GM21619 (cell line): ENCODE results near the gene A2M.

Source experiments
- ATAC-seq: cut with Tn5 transposase; IDR thresholded peaks from one replicate; pipeline ENCODE4 v1.9.1; 2021; ENCODE audit not compliant: unreplicated experiment

A2M gene

DNA sequence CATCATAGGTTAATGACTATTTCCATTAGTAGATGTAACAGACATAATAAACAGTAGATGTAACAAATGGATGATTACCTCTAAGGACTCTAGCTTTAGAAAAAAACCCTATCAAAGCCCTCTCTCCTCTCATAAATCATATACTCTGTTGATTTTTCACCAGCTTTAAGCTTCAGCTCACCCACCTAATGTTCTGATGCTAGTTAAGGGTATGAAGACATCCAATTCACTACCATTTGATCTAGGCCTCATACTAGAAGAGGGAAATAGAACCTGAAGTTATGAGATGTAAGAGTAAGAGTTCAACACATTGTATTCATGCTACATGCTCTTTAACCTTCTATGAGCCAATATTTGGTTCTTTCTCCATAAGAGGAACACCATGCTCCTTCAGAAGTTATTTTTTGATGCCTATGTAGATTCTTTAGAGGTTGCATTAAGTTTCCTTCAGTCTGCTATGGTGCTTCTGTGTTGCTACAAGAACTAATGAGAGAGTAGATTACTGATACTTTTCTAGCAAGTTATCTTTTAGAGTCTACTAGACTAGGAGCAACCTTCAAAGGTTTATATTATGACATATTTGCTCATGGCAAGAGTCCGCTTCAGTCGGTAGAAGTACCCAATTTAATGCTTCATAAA is 16.0 kb downstream of the A2M start:
- ATAC-seq = no peak

DNA sequence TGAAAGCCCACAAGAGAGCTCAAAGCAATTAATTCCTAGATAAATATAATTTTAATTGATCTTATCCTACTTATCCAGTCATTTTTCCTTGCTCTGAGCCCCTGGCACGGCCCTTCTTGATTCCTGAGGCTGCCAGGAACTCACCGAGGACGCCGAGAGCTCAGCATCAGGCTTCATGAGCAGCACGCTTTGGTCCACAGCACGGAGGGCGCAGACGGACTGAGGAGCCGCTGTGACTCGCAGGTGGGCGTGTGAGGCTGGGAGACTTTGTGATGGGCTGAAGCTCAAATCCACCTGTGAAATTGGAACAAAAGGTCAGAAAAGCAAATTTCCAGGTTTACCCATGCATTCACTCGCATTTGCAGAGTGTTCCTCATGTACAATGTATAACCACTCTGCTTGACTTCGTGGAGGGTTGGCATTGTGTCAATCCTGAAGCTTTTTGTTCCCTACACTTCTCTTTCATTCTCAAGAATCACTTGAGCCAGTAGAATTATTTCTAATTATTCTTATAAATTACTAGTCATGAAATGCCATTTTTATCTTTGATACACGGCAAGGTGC is 17.2 kb downstream of the A2M start:
- no peak for ATAC-seq

DNA sequence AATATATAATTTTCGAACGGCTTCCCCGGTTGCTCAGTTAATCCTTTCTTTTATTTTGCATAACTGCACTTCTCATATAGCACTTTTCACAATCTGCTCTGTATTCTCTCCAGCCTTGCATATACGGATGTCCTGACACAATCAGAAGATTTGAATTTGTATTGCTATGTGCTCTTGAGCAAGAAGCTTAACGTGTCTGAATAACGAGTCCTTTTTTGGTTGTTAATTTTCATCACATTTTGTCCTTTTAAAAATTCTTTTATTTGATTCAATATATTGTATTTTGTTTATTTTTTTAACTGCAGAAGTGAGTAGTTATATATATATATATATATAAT is 17.6 kb downstream of the A2M start:
- ATAC-seq = no peak

DNA sequence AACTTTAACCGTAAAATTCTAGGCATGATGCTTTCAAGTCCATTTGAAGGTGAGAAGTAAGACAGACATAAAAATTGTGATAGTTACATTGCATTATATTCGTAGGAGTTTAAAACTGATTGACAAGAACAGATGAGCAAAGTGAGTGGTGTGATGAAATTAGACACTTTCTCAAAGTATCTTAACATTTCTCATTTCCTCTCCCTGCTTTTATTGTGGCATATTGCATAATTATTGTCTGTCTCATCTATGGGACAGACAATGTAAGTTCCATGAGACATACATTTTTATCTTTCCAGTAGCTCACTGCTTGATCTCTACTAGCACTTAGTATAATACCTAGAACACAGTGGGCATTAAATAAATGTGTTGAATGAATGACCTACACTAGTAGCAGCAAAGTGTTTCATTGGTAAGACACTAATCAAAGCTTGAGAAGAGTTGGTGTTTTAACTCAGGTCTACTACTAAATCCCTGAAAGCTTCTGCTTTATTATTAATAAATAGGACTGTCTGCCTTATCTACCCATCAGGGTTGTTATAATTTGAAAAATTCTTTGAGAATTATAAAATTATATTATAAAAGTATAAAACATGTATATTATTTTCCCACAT is 19.0 kb downstream of the A2M start:
- ATAC-seq = no peak

DNA sequence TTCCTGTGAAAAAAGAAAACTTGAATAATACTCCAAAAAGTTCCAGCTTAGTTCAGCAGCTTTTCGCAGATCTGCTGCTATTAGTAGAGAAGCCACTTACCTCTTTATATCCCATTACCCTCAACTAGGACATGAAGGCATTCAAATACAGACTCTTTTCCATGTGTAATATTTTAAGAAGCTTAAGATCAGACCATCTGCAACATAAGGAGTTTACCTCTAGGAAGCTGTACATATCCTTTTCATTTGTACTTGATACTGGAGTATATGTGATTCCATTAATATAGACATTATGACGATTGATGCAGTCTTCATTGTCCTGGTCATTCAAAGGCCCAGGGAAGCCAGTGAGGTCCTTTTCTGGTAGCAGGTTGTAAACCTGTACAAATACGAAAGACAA is 20.4 kb downstream of the A2M start:
- ATAC-seq = no peak

DNA sequence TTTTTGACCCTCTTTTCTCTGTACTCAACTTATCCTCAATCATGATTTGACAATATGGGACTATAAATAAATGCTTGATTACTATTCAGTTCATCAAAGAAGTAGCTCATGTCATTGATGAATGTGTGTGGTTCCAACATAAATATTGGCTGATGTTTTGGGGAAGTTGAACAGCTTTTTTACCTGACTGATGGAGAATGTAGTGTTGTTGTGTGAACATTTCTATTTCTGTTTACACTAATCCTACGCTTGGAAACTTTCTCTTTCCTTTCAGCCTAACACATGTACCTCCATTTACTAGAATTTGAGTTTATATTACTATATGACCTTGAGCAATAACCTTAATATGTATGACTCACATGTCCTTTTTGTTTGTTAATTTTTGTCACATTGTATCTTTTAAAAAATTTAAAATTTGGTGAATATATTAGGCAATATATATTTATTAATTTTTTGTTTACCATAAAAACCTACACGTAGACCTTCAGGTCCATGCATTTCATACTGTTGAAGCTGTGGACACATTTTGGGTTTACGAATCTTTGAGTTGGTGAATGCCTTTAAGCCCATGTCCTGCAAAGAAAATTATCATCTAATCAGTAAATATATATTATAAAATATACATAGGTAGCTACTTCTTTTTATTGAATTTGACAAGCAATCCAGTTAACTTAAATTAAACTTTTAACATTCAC is 21.1 kb downstream of the A2M start:
- ATAC-seq = no peak

DNA sequence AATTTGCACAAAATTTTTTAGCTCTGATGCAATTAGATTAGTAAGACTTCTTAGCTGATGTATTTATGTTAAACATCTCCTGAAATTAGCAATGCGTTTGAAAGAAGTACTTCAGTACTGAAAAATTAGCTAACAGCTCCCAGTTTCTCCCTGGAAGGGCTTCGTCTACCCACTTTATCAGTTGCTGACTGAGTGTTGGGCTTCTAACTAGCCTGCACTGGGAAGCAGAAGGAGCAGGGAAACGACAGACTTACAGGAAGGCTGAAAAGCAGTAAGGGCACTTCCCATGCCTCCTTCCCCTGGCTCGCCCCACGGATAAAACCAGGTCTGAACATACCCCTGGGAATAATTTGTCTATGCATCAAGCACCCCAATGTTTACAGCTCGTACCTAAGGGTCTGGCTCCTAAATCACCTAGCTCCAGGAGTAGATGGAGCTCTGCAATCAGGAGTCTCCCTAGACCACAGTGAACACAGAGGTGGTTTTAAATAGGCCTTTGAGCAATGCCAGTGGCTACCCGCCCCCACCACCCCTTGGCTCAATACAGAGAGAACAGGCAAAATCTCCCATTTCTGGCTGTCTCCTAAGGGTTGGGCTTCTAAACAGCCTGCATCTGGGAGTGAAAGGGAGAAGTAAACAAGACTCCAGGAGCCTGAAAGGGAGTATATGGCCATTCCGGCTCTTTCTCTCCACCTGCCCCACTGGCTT is 23.7 kb downstream of the A2M start:
- ATAC-seq = no peak

DNA sequence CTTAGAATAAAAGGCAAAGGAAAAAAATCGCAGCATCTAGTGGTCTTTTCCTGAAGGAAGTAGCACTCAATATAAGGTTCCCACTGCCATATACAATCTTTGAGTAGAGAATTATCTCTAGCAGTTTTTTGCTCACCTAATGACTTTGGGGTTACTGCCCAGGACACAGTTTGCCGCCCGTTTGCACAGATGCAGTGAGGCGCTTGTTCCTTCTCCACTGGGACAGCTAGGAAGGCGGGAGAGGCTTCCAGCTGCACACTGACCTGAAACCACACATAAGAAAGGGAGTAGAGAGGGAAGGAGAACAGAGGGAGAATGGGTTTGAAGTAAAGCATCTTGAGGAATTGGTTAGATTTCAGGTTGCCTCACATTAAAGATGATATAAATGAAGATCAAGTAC is 25.5 kb downstream of the A2M start:
- ATAC-seq = no peak

DNA sequence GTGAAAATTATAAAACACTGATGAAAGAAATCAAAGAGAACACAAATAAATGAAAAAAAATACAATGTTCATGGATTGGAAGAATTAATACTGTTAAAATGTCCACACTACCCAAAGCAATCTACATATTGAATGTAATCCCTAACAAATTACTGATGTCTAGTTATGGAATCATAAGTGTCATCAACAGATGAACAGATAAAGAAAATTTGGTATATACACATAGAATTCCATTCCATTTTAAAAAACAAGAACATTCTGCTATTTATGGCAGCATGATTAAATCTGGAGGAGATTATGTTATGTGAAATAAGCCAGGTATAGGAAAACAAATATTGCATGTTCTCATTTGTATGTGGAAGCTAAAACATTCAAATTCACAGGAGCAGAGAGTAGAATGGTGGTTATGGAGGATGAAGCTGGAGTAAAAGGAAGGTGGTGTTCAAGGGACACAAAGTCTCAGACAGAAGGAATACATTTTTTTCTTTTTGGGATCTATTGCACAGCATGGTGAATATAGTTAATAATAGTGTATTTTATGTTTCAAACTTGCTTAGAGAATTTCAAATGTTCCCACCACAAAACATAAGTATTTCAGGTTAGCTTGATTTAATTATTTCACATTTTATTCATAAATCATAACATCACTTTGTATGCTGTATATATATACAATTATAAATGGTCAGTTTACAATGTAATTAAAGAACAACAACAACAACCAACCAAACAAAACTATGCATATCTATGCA is 28.5 kb downstream of the A2M start:
- ATAC-seq = no peak

DNA sequence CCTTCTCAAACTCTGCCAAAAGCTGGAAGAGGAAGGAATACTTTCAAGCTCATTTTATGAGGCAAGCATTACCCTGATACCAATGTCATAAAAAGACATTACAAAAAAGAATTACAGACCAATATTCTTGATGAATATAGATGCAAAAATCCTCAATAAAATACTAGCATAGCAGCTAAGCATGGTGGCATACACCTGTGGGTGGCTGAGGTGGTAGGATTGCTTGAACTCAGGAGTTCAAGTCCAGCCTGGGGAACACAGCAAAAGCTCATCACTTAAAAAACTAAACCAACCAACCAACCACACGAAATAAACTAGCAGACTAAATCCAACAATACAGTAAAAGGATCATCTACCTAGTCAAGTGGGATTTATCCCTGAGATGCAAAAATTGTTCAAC is 29.6 kb downstream of the A2M start:
- no peak for ATAC-seq

DNA sequence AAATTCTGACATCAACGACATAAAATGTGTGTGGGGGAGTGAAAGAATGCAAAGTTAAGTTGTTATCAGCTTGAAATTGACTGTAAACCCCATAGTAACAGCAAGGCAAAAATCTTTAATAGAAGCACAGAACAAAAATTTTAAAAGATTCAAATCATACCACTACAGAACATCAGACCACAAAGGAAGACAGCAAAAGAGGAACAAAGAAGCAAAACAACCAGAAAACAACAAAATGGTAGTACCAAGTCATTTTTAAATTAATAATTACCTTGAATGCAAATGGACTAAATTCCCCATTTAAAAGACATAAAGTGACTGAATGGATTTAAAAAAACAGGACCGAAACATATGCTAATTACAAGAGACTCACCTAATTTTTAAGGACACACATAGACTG is 31.3 kb downstream of the A2M start:
- no peak for ATAC-seq

DNA sequence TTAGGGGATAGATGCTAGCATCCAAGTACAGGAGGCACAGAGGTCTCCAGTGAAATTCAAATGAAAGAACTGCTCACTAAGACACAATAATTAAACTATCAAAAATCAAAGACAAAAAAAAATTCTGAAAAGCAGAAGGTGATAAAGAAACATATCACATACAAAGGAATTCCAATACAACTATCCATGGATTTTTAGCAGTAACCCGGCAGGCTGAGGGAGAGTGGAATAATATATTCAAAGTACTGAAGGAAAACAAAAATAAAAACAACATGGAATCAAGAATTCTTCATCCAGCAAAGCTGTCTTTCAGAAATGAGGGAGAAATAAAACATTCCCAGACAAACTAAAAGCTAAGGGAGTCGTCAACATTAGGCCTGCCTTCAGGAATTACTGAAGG is 31.9 kb downstream of the A2M start:
- ATAC-seq = no peak

DNA sequence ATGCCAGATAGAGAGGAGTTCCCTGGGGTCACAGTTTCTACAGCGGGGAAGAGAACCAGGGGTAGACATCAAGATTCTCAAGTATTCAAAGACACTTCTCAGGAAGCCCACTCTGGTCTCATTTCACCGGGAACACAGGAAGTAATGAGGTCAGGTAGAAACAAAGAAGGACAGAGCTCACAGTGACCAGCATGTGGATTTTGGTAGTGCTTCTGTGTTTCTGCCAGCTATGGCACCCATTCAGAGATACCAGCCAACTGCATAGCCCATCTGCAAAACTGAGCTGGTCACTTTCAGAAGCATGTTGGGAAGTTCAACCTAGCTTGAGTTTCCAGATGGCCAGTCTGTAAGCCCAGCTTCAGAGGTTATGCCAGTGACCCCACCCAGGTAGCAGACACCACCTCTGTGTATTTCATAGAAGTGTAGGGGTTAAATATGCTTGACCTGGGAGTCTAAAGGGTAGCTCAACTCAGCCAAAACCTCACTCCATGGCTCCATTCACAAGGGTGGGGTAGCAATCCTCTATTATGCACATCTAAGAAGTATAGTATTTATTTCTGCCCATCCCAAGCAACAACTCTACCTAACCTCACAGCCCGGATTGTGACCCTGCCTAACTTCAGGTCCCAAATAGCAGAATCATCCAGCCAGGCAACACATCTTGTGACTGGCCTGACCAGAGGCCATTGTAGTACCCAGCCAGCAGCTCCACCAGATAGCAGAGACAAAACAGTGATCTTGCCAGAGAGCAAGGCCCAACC is 33.9 kb downstream of the A2M start:
- no peak for ATAC-seq

DNA sequence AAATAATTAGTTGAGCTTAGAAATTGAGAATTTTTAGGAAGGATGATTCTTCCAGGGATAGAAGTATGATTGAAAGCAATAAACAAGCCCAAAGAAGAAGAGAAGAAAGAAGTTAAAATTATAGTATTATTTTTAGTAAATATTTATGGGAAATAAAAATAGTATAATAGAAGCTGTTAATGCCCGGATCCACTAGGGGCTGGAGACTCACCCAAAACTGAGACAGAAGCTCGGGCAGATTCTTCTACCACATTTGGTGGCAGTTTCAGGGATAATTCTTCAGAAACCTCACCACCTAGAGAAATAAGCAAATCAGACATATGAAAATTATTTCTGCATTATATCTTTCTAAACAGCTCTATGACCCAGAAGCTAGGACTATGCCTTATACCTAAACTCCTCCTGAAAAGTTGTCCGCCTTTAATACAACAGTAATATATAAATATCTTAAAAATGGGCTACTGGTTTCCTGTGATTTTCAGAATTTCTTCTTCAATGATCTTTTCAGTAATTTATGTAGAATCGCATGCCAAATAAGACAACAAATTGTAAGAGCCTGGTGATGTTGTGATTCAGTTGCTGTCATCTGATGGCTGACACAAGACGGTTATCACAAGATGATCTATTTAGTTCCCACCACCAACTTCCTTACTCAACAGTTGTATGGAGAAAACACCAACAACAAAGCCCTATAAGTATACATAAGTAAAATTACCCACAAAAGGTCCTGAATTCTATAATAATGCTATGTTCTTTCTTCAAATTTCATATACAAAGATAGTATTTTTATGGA is 35.6 kb downstream of the A2M start:
- ATAC-seq = no peak

DNA sequence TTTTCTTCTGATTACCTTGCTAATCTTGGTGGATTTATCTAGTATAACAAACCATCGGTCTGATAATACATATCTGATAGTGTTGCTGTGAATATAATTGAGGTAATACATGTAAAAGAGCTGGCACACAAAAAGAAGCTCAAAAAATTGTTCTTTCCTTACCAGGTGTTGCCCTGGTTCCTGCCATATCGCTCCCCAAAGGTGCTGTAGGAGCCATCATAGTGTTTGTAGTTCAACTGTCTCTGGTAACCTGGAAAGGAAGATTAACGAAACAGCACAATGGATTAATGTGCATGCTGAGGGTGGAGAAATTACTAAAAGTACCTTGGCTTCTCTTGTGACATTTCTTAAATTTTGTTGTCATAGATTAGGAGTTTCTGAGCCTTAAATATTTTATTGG is 36.6 kb downstream of the A2M start:
- no peak for ATAC-seq

DNA sequence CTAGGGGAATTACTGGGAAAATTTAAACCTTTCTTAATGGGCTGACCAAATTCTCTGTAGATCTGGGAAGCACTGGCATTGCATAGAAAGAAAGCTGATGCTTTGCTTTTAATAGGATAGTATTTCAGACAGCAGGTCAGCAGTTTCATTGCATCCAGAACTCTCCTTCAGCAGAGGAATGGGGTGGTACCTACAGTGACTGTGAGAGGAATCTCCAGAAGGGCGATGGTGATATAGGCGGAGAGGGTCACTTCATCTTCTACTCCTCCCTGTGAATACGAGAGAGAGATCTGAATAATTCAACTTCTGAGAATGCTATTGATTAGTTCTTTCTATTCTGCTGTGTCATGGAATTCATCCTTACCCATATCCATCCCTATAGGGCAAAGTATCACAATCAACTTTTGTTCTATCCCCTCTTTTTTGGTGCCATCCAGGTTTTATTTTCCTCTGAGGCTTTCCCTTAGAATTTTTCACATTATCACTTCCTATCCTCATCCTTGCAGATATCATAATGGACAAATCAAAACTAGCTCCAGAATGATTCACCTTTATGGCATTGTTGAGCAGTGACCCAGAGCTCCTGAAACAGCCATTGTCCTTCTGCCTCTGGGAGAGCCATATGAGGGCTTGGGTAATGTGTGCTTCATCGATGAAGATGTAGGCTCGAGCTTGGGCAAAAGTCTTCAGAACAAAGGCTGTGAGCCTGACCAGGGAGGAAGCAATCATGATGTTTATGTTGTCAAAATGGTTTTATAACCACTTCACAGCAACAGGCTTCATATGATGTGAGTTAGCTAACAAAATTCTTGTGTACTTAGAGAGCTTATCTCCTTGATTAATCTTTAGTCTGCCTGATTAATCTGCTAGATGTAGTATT is 38.3 kb downstream of the A2M start:
- ATAC-seq = no peak

DNA sequence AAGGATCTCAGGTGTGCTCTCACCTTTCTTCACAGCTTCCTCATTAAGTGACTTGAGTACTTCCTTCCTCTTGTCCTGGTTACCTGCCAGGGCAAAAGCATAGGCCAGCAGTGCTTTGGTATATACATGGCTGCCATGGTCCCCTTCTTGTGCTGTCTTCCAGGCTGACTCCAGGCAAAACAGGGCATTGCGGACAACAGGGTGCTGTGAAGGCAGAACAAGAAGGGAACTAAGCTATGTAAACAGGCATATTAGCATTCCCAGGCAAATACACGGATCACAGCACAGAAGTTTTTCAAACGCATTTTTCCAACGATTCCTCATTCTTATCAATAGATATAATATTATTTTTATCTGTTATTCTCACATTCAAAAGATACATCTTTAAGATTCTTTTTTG is 39.0 kb downstream of the A2M start:
- ATAC-seq = no peak

DNA sequence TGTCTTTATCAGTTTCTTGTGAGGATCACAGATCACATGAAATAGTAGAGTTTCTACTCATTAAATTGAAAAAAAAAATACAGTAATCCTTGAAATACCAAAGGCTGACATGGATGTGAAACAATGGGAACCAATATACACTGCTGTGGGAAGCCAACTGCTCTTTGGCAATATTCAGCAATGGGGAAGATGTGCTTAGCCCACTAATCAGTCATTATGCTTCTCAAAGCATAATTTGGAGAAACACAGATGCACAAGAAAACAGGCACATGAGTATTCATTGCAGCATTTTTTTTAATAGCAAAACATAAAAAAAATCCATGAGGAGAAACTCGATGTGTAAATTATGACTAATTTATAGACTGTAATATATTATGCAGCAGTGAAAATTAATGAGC is 40.6 kb downstream of the A2M start:
- no peak for ATAC-seq
